OCI-M1 (cell line): ENCODE measurements around the gene STOML1.
A peak's percentile ranks its signal among the peaks of the same experiment; 100 is the strongest.

Experiments used
- DNase-seq: peaks from one replicate; lab custom pipeline; 2025; lab: John Stamatoyannopoulos, UW

Gene STOML1

DNA sequence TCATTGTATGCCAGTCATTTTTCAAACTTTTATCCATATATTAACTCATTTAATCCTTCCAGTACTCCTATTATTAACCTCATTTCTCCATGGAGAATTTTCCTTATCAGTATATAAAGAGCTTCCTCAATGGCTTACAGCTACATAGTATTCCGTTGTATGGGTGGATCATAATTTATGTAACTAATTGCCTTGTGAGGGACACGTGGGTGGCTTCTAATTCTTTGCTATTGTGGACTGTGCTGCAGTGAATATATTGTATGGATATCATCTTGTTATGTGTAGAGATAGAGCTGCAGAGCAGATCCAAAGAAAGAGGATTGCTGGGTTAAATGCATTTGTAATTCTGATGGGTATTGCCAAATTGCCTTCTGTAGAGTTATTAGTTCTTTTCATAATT lies 27.6 kb upstream of the STOML1 start:
- no peak for DNase-seq

DNA sequence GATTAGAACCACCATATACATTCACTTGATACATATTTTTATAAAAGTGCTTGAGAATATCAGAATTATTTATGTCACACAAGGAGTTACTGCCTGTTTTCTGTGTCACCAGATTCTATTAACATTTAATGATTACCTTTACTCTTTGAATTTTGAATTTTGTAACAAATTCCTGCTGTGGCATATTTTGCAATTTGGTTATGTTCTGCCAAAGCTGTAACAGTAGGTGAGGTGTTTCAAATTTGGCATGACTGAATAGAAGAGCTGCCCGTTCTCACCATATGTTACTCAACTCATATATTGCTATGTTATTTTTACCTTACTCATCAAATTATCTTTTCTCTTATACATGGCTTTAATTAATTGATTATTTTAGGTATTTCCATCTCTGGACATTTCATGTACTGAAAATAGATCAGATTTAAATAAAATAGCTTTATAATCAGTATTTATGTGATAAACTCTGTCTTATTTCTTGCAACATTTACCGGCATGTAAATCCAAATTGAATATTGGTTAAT lies 21.3 kb upstream of the STOML1 start:
- no peak for DNase-seq

GRCh38 chr15:74011610-74012009 lies 19.5 kb upstream of the STOML1 start:
- DNase-seq, result no peak

GRCh38 chr15:74010929-74011540 lies 18.9 kb upstream of the STOML1 start:
- no peak for DNase-seq

DNA sequence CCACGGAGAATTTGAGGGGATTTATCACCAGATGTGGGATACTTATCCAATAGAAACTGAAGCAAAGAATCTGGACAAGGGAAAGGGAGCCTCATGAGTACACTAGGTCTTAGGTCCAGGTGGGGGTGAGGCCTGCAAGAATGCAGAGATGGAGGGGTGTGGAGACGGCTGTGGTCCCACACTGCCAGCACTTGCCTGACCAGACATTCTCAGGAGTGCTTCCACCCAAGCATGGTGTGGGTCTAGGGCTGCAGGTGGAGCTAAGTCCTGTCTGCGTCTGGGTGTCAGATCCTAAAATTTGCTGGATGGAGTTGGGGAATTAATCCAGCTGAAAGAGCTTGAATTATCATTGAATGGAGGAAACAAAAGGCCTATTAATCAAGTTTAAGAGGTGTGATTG lies 16.8 kb upstream of the STOML1 start:
- no peak for DNase-seq

GRCh38 chr15:74007820-74008371 lies 15.8 kb upstream of the STOML1 start:
- no peak for DNase-seq

GRCh38 chr15:74006774-74007639 lies 14.9 kb upstream of the STOML1 start:
- DNase-seq, result no peak

DNA sequence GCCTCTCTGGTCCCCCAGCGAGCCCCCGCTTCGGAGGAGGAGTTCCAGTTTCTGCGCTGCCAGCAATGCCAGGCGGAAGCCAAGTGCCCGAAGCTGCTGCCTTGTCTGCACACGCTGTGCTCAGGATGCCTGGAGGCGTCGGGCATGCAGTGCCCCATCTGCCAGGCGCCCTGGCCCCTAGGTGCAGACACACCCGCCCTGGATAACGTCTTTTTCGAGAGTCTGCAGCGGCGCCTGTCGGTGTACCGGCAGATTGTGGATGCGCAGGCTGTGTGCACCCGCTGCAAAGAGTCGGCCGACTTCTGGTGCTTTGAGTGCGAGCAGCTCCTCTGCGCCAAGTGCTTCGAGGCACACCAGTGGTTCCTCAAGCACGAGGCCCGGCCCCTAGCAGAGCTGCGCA lies 5.9 kb upstream of the STOML1 start:
- DNase-seq, result no peak

DNA sequence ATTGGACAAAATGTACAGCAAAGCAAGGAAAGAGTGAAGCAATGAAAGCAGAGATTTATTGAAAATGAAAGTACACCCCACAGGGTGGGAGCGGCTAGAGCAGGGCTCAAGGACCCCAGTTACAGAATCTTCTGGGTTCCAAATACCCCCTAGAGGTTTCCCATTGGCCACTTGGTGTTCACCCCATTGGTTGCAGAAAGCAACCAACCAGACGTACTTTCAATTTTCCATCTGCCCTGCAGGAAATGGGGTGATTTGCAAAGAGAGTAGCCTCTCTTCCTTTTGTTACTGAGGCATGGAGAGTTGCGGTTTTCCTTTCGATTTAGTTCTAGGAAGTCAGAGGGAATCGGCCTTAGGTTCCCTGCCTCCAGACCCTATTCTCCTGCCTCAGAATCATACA lies 4.8 kb upstream of the STOML1 start:
- peak; percentile 74 for DNase-seq

DNA sequence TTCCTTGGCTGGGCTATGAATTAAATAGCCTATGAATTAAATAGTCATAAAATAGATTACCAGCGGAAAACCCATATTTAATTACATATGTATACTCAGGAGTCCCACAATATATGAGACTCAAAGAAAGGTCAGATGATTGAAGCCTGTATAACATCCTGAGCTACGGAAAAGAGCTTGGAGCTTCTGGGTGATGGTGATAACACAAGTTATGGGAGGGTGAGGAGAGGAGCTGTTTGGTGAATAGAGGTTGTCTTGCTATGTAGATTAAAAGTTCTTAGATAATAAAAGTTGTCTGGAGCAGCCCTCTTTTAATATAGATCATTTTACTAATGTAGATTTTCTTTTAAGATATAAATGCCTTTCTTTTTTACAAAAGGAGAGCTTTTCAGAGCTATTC lies 4.2 kb upstream of the STOML1 start:
- peak; percentile 37 for DNase-seq

DNA sequence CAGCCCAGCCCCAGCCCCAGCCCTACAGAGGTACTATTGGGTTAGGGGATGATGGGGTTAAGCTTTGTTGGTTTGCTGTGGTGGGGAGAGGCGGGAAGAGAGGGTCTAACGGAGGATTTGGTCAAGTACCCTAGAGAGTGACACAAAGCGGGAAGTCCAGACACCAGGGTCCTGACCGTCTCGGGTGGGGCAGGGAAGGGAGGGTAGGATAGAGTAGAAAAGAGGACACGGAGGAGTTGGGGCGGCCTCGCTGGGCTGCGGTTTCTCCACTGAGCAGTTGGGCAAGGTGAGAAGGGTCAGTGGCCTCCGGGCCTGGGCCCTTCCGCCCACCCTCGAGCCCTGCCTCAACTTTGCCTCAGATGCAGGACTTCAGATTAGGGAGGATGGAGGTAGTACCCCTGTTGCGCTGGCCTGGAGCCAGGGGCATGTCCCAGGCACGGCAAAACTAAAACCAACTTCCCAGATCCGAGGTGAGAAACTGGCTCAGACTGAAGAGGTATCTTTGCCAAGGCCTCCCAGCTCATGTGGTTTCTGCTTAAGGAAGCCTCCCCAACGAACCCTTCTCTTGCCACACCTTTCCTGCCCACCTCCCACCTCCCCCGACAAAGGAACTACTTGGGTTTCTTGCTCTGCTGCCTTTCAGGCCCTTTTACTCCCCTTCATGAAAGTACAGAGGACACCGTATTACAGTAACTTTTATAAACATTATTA lies 3.0 kb upstream of the STOML1 start:
- DNase-seq, result peak; percentile 65

DNA sequence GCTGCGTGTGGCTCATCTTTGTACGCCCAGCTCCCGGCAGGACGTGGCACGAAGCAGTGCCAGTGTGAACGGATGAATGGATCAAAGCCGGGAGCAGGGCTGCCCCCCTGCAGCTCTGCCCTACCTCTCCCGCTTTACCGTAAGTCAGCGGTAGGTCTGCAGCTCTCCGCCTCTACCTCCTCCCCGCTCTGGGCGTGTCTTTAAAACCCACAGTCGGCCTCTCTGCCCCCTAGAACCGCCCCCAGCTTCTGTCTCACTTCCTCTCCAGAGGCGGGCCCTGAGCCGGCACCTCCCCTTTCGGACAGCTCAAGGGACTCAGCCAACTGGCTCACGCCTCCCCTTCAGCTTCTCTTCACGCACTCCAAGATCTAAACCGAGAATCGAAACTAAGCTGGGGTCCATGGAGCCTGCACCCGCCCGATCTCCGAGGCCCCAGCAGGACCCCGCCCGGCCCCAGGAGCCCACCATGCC lies 2.4 kb upstream of the STOML1 start, which contains the start of gene PML:
TSS of gene PML (plus strand) at position 304 of the 471 bp plus-strand sequence. CDS start at position 401, 97 bp downstream.
- DNase-seq, result peak; percentile 98

- DNase-seq, result no peak
Observed at GRCh38 chr15:73993211-73993994, 1.3 kb upstream of the STOML1 start.

GRCh38 chr15:73992594-73992898 lies 451 bp upstream of the STOML1 start:
- no peak for DNase-seq

- no peak for DNase-seq
Observed at GRCh38 chr15:73991260-73991659, 835 bp downstream of the STOML1 start.

DNA sequence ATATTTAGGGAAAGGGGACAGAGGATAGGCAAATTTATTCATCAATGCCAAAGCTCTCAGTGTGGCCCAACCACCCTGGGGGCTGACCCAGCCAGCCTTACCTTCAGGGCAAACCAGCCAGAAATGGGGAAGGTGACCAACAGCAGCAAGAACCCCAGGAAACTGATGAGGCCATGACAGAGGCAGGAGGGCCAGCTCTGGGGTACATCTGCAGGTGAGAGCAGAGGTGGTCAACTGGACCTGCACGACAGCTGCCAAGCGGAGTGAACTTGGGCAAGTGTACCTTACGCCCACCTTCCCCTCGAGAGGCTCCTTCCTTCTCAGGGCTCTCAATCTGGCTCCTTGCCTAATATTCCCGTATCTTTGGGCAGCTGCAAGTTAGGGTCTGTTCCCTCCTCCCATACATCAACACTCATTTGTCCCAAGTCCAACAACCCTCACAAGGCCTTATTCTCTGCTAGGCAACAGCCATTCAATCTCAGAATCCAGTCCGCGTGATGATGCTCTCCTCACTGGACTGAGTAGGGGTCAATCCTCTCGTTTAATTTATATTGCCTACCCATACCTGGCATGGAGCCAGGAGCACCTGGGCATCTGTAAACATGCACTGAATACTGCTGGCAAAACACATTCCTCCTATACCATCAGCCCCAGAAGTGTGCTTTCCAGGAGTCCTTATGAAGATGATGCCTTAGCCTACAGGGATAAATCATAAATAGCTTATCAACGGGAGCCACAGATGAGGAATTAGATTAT lies 1.7 kb downstream of the STOML1 start:
- no peak for DNase-seq

DNA sequence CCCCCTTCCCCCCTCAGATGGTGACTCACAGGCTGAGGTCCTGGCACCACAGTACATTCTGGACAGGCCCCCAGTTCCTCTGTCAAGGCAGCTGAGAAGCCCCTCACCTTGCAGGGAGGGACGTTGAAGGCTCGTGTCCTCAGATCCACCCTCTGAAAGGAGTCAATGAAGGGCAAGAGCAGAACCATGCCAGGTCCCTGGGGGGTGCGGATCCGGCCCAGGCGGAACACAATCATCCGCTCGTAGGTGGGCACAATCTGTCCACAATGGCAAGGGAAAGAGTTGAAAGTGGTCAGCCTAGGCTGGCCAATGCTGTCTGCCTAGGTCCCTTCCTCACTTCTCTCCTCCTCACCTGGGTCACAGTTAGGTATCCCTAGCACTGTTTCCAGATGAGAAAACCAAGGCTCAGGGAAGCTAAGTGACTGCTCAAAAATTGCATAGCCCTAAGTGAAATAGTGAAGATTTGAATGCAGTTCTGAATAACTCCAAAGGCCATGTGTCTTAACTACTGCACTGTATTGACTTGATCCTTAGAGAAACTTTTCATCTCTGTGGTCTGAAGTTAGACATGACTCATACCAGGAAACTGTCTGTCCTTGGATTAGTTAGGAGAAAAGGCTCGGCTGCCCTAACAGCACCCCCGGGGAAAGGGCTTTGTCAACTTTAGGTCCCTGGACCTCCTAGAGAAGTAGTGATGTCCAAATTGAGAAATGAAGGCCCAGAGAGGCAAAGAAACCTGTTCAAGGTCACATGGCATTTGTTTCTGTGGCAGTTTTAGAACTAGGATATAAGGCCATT lies 2.9 kb downstream of the STOML1 start:
- peak; percentile 25 for DNase-seq

- no peak for DNase-seq
Observed at GRCh38 chr15:73988445-73988969, 3.6 kb downstream of the STOML1 start.

GRCh38 chr15:73987681-73988444 lies 4.2 kb downstream of the STOML1 start:
- no peak for DNase-seq
